ENCODE measurements around the gene SLC9A9.
"Not testable (repeated sequence)": the region's sequence is repeated elsewhere in the genome, so short reads cannot be mapped to it uniquely, and the experiment has no call there.

SLC9A9 gene

DNA sequence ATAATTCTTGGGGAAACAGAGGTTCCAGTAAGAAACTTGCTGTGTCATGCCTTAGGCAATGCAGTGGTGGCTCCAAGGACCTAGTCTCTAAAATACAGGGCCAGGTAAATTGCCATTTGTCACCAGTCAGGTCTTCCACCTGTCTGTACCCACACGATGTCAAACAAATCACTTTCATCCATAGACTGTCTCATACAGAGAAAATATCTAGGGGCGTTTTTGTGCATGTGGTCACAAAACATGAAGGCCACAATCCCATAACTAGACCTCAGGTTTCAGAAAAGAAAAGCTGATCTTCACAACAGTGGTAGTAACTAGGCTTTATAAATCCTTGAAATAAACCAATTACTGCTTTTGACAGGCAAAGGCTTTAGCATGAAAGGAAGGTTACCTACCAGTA is 92.3 kb downstream of the SLC9A9 start:
- no peak for DNase-seq

DNA sequence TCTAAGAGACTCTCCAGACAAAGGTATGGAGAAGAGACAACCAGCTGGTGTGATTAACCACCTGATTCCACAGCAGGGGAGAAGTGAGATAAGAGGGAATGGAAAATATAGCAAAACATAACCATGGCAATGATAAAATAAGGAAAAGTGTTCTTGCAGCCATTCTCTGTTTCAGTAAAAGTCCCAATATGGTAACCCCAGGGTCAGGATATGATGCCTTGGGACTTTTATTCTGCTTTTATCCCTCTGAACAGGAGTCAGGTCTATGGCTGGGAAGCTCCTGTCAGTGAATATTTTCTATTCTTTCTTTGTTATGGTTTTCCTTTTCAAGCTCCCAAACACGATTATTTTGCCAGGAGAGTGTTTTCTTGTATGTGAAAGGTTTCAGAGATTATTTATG is 94.2 kb downstream of the SLC9A9 start:
- no peak for DNase-seq

DNA sequence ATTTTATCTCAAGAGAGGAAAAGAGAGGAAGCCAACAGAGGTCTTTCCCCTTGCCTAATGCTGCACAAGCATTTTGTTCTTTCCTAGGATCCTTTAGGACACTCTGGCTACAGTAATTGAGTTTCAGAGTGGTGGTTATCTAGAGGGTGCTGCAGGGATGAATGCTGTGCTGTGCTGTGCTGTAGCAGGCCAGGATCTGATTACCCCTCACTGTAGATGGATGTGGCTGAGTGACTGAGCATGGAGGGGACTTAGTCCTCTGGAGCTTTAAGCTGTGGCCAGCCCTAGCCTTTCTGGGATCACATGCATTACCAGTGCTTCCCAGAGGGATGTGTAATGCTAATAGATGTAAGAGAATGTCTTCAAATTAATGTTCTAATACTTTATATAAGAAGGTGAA is 94.8 kb downstream of the SLC9A9 start:
- DNase-seq, result no peak

DNA sequence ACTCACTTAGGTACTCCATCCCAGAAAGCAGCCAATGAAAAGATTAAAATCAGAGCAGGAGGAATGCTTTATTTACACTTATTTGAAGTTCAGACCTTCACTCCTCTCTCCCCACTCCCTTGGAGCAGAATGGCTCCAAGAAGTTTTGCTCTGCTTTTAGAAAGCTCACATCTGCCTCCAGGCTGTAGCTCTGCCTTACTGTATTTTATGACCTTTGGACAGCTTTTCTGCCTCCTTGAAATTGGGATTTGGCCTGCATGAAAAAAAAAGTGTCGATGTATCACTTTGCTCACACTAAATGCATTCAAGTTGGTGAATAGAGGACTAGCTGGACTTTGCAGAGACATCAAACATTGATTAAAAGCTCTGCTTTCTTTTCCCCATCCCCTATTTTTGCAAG is 95.3 kb downstream of the SLC9A9 start:
- no peak for DNase-seq

DNA sequence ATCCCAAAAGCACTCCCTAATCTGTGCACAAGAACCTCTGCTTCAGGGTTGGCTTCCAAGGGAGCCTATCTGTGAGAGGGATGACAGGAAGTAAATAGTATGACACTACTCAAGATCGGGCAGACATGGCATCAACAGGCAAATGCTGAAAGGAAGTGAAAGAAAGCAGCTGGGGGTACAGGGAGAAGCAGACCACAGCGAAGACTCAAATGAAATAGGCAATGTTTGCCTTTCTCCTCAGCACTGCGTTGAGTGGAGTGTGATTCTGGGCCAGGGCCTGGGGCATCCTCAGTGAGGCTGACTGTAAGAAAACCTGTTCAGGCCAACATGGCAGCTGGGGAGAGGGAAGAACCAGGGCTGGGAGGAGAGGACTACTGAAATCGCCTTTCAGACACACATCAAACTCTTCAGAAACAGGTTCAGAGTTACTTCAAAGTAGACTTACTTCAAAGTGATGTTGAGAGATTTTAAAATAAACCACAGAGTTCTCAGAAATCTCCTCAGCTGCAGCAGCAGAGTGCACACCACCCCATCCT is 96.6 kb downstream of the SLC9A9 start:
- DNase-seq, result peak in 3 of 4 experiments; percentile 9 to 40 (median 18)

DNA sequence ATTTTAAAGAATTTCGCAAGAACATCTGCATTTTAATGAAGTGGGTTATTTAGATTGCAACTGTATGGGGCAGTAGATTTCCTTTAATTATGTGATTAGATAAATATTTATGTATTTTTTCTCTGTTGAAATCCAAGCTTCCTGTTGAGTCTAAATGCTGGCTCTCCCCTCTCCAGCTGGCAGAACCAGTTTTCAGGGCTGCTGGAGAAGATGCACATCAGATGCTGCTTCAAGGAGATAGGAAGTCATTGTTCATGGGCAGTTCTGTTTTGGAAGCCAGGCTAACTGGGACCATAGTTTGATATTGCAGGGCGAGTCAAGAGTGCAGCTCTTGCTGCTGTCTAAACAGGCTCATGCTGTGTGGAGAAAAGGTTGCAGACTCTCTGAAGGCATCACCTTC is 97.4 kb downstream of the SLC9A9 start:
- DNase-seq, result no peak

DNA sequence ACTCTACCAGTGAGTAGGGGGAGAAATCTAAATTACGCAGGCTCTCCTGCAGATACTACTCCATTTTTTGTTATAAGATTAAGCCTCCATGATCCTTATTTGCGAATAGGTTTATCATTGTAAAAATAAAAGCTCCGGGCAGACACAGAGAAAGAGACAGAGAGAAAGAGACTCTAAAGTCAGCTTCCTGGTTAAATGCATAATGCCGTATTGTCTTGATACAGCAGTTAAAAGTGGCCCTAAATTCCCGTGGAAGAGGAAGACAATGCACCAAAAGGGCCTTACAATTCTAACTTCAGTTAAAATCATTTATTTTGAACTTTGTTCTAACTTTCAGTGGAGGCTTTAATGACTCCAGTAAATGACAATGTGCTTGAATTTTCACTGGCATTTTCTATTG is 98.3 kb downstream of the SLC9A9 start:
- DNase-seq, result no peak

DNA sequence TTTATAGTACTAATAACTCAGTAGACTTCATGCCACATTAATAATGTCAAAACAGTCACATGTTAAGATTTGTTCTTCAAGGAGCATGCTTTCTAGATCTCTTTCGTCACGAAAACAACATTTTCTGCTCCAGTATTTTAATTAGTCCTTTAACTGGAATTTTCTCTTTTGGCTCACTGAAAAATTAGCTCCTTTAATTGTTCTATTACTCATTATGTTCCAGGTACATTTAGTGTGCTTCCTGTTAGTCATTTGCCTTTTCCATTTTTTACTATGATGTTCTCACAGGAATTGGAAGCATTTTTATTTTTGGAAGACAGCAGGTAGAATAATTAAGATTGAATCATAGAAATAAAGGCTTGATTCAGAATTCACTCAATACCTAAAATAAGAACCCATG is 111.2 kb downstream of the SLC9A9 start:
- no peak for DNase-seq

DNA sequence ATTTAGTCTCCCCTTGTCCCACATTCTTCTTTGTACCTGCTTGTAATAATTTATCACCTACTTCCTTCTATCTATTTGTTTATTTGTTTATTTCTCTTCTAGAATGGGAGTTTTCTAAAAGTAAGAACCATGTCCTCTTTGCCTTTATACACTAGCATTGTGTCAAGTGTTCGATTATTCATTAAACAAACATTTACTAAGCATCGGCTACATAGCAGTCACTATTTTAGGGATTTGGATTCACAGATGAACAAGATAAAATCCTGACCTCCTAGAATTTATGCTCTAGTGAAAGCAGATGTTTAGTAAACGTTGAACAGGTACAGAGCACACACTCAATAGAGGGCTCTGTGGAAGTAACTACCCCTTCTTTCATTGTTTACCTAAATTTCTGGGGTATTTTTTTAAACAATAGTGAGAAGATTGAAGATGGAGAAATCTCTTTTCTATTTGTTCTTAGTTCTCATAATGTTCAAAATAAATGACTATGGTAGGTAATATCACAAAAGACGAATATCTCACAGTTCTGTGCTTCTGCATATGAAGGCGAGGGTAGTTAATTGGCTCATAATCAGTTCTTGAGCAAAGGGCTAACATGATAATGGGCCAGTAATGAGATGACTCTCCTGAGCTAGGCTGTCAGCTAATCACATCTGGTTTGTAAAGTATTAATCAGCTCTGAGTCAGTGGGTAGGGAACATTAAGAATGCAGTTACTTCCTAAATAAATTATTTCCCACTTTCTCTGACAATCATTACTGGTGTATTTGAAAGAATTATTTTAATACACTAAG is 111.9 kb downstream of the SLC9A9 start:
- DNase-seq, result no peak

DNA sequence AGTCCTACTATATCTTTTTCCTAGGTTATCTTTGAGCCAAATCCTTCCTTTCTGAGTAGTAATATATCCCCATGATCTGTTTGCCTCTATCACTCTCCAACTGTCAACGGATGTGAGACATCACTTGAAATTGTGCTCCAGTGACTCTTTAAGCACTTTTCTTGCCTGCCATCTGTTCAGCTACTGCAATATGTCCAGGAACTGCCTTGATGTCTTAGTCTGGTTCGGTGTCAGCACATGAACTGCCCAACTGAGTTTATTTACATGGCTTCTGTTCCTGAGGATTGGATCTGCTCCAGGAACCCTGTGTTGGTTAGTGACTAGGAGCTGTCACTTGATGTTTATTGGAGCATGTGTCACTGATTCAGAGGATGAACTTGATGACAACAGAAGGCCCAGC is 116.5 kb downstream of the SLC9A9 start:
- DNase-seq, result no peak

DNA sequence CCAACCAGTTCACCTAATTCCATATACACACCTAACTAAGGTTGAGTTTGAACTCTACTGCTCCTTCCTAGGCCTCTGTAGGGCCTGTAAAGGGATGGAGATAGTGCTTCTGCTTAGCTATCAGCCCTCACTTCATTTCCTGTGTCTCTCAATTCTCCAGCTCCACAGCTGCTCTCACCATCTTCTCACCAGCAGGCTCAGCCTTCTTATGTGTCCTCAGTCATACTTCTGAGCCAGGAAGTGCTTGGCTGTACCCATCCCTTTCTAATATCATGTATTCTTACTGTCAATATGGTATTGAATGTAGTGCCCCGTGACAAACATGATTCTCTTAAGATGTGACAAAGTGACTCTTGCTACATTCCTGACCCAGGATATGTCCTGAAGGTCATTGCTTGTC is 116.9 kb downstream of the SLC9A9 start:
- DNase-seq, result no peak

DNA sequence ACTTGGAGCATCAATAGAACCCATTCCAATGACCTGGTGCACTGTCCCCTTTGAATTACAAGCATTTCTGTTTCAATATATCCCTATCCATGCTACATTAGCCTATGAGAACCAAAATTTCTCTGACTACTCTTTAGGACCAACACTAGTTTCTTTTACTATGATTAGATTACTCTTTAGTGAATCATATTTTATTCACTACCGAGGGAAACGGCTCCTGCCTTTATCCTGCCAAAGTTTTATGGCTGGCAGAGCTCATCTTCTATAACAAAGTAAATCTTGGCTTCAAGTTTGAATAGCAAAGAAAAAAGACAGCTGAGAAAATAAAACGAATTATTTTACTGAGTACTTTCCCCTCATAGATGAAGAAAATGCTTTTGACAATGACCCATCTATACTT is 120.9 kb downstream of the SLC9A9 start:
- no peak for DNase-seq

DNA sequence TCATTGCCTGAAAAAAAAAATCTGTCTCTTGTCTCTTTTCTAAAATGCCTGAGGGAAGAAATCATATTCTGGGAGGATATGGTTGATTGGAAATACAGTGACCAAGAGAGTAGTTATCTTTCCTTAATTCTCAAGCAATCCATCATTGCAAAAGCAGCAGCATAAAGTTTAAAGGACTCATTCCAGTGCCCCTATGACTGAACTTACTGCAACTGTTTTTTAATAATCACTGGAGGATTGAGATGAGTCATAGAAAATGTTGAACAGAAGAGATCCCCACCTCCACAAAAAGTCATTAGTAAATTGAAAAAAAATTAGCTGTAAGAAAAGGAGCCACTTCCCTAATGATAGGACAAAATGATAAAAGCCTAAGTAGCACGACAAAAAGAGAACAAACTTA is 121.5 kb downstream of the SLC9A9 start:
- no peak for DNase-seq

DNA sequence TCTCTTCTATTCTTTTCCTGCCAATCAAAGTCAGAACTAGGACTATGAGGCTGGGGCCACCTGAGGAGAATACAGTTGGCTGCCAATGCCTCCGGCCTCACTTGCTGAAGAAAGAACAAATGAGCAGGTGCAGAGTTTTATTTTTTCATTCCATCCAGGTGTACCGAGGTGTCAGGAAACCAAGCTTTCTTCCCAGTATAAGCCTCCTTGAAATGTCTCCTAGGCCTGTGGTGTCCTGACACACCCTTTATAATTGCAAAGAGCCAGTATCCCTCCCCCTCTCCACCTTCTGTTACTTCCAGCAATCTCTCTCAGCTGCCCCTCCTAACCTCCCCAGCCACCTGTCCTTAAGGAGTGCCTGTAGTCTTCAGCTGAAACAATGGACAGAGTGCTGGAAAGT is 127.9 kb downstream of the SLC9A9 start:
- DNase-seq, result no peak

DNA sequence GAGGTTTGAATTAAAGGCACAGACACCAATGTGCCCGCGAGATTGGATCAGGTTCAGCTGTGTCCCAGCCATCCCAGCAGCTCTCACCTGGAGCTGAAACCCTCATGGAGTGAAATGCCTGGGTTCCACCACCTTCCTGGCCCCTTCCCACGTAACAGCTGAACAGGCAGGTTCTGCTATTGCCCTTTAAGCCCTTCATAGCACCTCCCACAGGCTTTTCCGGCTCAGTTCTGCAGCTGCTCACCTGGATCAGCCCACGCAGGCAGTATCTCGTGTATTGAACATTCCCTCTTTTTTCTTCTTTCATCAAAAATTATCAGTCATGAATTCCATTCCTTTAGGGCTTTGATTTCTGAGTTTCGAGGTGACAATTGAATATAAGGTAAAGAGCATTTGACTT is 129.8 kb downstream of the SLC9A9 start:
- no peak for DNase-seq

DNA sequence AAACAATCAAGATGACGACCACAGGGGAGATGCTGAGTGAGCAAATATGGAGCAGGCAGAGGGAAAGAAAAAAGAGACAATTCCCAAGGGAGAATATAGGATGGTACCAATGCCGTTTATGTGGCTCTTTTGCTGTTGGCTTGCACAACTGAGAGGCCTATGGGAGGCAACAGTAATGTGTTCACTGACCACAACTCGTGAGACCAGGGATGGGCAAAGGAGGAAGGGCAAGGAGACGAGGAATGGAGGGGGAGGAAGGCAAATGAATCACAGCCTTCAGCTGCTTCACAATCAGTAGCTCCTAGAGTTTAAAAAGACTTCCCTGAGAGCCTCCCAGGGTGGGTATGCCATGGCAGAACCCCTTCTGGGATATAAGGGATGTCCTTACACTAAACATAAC is 131.5 kb downstream of the SLC9A9 start:
- no peak for DNase-seq

DNA sequence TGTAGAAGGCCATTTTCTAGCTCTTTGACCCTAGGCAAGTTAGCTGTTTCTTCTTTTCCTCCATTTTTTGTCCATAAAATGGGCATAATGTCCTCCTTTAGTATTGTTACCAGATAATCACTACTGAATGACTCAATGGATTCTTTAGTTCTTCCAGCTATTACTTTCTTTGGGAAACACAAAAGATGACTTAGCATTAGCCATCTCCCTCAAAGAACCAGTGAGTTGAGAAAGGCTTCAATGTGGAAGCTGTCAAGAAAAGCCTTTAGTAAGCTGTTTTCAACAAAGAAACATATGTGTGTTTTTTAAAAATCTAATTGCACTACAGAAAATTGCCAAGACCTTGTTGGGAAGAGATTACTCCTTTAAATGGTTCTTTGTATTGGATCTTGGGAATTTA is 135.7 kb downstream of the SLC9A9 start:
- DNase-seq, result no peak

DNA sequence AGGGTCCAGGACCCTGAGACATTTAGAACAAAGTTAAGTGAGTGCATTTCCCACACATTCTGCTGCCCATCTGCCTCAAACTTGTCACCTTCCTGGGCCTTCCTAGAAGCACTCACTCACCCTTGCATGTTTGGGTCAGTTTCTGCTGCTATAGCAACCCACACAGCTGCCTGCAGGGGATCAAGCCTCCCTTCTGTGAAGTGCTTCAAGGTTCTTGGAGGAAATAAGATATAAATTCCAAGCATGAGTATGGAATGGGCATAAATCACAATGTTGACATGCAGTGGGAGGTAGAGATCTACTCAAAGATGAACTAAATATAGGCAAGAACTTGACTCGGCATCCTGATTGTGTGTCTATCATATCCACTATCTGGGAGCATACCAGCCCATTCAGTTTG is 140.4 kb downstream of the SLC9A9 start:
- DNase-seq, result no peak

DNA sequence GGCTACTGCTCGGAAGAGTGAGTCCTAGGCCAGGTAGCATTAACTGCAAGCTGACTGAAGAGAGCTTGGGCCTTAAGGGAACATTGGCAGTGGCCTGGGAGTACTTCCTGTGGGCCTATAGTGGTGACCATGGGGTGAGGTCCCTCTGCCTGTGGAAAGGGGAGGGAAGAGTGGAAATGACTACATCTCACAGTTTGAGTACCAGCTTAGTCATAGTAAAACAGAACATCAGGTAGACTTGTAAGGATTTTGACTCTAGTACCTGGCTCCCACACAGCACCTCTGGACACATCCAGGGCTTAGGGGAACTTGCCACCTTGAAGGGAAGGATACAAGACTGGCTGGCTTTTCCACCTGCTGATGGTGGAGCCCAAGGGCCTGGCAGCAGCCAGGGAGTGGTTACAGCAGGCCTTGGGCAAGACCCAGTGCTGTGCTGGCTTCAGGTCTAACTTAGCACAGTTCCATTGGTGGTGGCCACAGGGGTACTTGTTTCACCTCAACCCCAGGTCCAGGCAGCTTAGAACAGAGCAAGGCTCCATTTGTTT is 147.8 kb downstream of the SLC9A9 start:
- no peak for DNase-seq

DNA sequence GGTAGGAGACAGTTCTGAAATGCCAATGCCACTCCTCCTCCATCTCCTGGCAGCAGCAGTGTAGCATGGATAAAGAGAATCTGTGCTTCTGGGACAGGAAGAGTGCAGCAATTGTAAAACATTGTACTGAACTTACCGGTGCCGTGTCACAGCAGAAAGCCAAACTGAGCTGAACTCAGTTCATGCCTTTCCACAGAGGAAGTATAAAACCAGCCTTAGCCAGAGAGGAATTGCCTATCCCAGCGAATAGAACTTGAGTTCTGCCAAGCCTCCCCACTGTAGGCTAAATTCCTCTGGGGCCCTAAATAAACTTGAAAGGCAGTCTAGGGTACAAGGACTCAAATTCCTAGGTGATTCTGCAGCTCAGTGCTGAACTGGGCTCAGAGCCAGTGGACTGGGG is 148.8 kb downstream of the SLC9A9 start:
- no peak for DNase-seq

DNA sequence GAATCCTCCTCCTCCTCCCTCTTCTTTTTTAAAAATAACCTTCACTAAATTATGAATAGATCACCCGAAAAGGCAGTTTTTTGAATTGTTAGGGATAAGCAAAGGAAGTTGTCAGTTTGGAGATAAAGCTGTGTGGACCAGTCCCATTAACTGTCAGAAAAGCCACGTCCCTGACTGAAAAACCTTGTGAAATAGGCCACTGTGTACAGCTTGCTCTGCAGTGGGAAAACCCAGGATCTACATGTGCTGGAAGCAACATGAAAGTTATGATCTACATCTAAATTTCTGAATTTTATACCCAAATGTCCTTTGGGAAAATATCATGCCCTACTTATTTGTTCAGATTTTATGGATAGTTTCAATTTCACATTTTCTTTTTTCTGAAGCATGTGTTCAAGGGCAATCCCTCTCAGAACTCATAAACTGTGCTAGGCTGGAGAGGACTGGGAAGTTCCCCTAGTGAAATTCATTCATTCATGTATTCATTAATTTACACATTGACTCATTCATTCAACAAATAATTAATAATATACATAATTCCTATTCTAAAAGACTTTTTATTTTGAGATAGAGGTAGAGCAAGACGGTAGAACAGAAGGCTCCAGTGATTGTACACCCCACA is 149.5 kb downstream of the SLC9A9 start:
- no peak for DNase-seq

DNA sequence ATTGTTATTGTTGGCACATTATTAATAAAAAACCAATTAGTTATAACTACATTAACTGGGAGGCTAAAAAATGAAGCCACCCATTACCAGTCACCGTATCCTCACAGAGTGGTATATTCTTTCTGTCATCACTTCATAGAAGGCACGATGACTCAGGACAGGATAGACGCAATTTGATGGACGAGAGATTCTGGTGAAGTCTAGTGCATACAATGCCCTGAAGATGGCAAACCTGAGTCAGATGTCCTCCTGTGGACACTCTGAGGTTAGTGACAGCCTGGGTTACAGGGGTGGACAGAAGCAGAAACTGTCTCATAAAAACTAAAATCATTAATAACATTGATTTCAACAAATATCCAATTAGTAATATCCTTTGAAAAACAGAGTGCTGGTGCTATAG is 150.3 kb downstream of the SLC9A9 start:
- DNase-seq, result no peak

DNA sequence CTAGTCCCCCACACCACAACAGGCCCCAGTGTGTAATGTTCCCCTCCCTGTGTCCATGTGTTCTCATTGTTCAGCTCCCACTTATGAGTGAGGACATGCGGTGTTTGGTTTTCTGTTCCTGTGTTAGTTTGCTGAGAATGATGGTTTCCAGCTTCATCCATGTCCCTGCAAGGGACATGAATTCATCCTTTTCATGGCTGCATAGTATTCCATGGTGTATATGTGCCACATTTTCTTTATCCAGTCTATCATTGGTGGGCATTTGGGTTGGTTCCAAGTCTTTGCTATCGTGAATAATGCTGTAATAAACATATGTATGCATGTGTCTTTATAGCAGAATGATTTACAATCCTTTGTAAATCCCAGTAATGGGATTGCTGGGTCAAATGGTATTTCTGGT is 152.9 kb downstream of the SLC9A9 start:
- DNase-seq, result not testable (repeated sequence)

DNA sequence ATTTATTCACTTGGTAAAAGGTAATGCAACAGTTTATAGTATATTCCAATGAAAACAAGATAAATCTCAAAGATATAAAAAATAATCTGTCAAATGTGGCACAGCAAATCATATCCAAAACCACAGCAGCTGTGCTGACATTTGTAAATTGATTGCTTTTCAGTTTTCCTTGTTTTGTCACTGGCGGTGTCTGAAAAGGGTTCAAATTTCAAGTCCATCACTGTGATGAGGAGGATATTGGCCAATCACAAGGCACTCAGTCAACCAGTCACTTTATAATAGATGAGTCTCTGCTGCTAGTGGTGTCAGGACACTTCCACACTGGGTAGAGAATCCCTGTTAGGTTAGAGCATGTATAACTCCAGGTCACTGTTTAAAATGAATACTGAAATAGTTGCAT is 154.8 kb downstream of the SLC9A9 start:
- no peak for DNase-seq

Measured in suppressor macrophage (primary cell).